DMS53 (cell line): ENCODE results near the gene HOXA5.
A peak's percentile ranks its signal among the peaks of the same experiment; 100 is the strongest.

Experiments used
- DNase-seq: peaks from one replicate; lab custom pipeline; 2025; lab: John Stamatoyannopoulos, UW

Gene HOXA5

GRCh38 chr7:27094304-27095049 lies 49.0 kb downstream of the HOXA5 start:
- DNase-seq: no peak

DNA sequence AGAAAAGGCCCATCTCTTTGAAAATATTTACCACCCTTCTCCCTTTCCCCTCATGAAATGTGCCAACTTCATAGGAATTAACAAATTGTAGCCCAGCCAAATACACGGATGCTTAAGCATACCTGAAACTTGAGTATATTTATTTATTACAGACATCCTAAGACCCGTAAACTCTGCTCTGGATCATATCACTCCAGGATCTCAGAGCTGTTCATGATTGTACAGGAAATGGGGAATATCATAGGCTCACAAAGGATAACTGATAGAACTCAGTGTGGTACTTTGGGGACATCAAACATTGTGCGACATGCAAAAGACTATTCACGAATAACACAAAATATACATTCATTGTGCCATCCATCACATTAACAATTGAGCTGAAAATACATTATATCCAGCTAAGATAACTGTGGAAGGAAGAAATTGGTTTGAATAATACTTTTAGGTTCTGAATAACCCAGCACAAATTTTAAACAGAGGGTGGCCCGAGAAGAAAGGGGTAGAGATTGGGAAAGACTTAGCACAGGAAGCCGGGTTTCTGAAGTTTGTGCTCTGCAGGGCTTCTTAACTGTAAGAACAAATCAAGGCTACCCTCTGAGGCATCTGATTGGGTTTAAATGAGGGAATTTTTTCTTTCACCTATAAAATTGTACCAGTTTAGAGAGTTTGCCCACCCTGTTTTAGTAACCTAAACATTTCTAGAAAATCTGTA lies 50.1 kb downstream of the HOXA5 start:
- DNase-seq: no peak

GRCh38 chr7:27092819-27093110 lies 50.7 kb downstream of the HOXA5 start:
- DNase-seq: no peak

- peak; percentile 53 for DNase-seq
These were observed 51.3 kb downstream of the HOXA5 start for GRCh38 chr7:27091941-27092818.

GRCh38 chr7:27091105-27091504 lies 52.4 kb downstream of the HOXA5 start:
- DNase-seq: peak; percentile 93
